SK-N-SH treated with all-trans-retinoic acid at 6 μM for 48 hours (cell line): ENCODE data around the gene SURF1.

Experiments
- ATAC-seq: fragments of 200-7000 bp; cut with Tn5 transposase; 3 replicates; pipeline ENCODE4 v1.9.1; 2020; ENCODE audit warnings: mild to moderate bottlenecking, moderate library complexity
- ARNTL ChIP-seq: fragments of 450-650 bp; formaldehyde crosslinking; IDR thresholded peaks from 2 replicates; pipeline ENCODE4 v1.5.0; 2020; ENCODE audit warnings: low read depth, mild to moderate bottlenecking, moderate library complexity, borderline replicate concordance
- BACH2 ChIP-seq: fragments of 250-450 bp; sonication (Bioruptor Pico); IDR thresholded peaks from 2 replicates; pipeline ENCODE4 v1.9.0; 2021; ENCODE audit warnings: mild to moderate bottlenecking, borderline replicate concordance
- CSDC2 ChIP-seq: fragments of 250-450 bp; sonication (Bioruptor Pico); IDR thresholded peaks from 2 replicates; pipeline ENCODE4 v1.5.0; 2020; ENCODE audit warnings: mild to moderate bottlenecking, moderate library complexity
- CSRNP3 ChIP-seq: fragments of 250-450 bp; sonication (Bioruptor Pico); IDR thresholded peaks from 2 replicates; pipeline ENCODE4 v1.5.1; 2021; ENCODE audit warnings: mild to moderate bottlenecking, moderate library complexity
- ESRRG ChIP-seq: fragments of 250-450 bp; sonication (Bioruptor Pico); IDR thresholded peaks from 2 replicates; pipeline ENCODE4 v1.6.1; 2021; ENCODE audit warnings: mild to moderate bottlenecking
- ISL1 ChIP-seq: fragments of 250-450 bp; sonication (Bioruptor Pico); IDR thresholded peaks from 2 replicates; pipeline ENCODE4 v2.1.2; 2022; ENCODE audit warnings: mild to moderate bottlenecking, moderate library complexity
- OSR1 ChIP-seq: fragments of 250-450 bp; sonication (Bioruptor Pico); IDR thresholded peaks from 2 replicates; pipeline ENCODE4 v1.8.0; 2022; ENCODE audit warnings: moderate library complexity, mild to moderate bottlenecking, inconsistent platforms
- PATZ1 ChIP-seq: fragments of 250-450 bp; sonication (Bioruptor Pico); IDR thresholded peaks from 2 replicates; pipeline ENCODE4 v1.8.0; 2020; ENCODE audit warnings: mild to moderate bottlenecking, moderate library complexity, borderline replicate concordance
- POU6F1 ChIP-seq: fragments of 250-450 bp; sonication (Bioruptor Pico); IDR thresholded peaks from 2 replicates; pipeline ENCODE4 v1.8.0; 2021; ENCODE audit warnings: low read depth, mild to moderate bottlenecking, moderate library complexity, borderline replicate concordance
- PPARA ChIP-seq: fragments of 250-450 bp; sonication (Bioruptor Pico); IDR thresholded peaks from 2 replicates; pipeline ENCODE4 v1.5.0; 2020; ENCODE audit warnings: mild to moderate bottlenecking, borderline replicate concordance
- RARB ChIP-seq: fragments of 250-450 bp; sonication (Bioruptor Pico); IDR thresholded peaks from 2 replicates; pipeline ENCODE4 v1.8.0; 2021; ENCODE audit warnings: mild to moderate bottlenecking, moderate library complexity
- SNAI2 ChIP-seq: fragments of 250-450 bp; sonication (Bioruptor Pico); IDR thresholded peaks from 2 replicates; pipeline ENCODE4 v1.5.0; 2020; ENCODE audit warnings: mild to moderate bottlenecking, moderate library complexity
- TOX ChIP-seq: fragments of 250-450 bp; sonication (Bioruptor Pico); IDR thresholded peaks from 2 replicates; pipeline ENCODE4 v1.8.0; 2021; ENCODE audit warnings: mild to moderate bottlenecking, moderate library complexity, borderline replicate concordance
- ZC3H10 ChIP-seq: fragments of 250-450 bp; sonication (Bioruptor Pico); IDR thresholded peaks from 2 replicates; pipeline ENCODE4 v1.5.1; 2021; ENCODE audit warnings: mild to moderate bottlenecking, moderate library complexity
- ZFP3 ChIP-seq: fragments of 250-450 bp; sonication (Bioruptor Pico); IDR thresholded peaks from 2 replicates; pipeline ENCODE4 v1.5.0; 2020; ENCODE audit warnings: mild to moderate bottlenecking, moderate library complexity
- ZFP30 ChIP-seq: fragments of 450-650 bp; formaldehyde crosslinking; IDR thresholded peaks from 2 replicates; pipeline ENCODE4 v1.5.0; 2022; ENCODE audit warnings: mild to moderate bottlenecking, moderate library complexity
- ZNF565 ChIP-seq: fragments of 450-650 bp; formaldehyde crosslinking; conservative IDR thresholded peaks from 2 replicates; pipeline ENCODE4 v1.5.0; 2020; ENCODE audit warnings: low read depth, mild to moderate bottlenecking, moderate library complexity
- ZNF8 ChIP-seq: fragments of 450-650 bp; formaldehyde crosslinking; IDR thresholded peaks from 2 replicates; pipeline ENCODE4 v1.5.0; 2020; ENCODE audit warnings: mild to moderate bottlenecking, moderate library complexity
- TF ChIP-seq, protein P1 (sequence below): fragments of 250-450 bp; sonication (Bioruptor Pico); IDR thresholded peaks from 2 replicates; pipeline ENCODE4 v1.5.0; 2020; ENCODE audit warnings: mild to moderate bottlenecking, moderate library complexity
- TF ChIP-seq, protein P2 (sequence below): fragments of 250-450 bp; sonication (Bioruptor Pico); IDR thresholded peaks from 2 replicates; pipeline ENCODE4 v1.5.1; 2020; ENCODE audit warnings: low read depth, mild to moderate bottlenecking, moderate library complexity

SURF1 gene

DNA sequence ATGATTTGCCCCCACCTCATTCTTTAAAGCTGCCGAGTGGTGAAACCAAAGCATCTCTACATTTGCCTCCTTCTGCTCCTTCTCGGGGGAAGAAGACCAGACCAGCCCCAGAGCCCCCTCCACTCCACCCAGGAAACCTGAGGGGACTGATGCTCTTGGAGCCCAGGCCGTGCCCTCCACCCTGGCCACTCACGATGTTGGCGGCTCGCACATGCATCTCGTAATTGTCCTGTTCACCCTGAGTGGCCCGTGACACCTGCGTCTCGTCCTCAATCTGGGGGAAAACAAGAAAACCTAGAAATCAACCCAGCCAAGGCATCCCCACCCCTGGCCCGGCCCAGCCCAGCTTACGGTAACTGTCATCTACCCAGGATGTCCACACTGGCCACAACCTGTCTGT lies 11.3 kb downstream of the SURF1 start:
- TF ChIP-seq BACH2: no peak
- ATAC-seq: no peak

- no peak for TF ChIP-seq ARNTL
- no peak for TF ChIP-seq ZFP3 (CRISPR knock-in tag)
- TF ChIP-seq PATZ1: no peak
- no peak for TF ChIP-seq BACH2
- TF ChIP-seq TOX (CRISPR knock-in tag): no peak
- no peak for TF ChIP-seq ZNF8 (CRISPR knock-in tag)
- TF ChIP-seq ISL1 (CRISPR knock-in tag): no peak
- TF ChIP-seq ZC3H10 (CRISPR knock-in tag): no peak
- TF ChIP-seq PPARA (CRISPR knock-in tag): no peak
- TF ChIP-seq OSR1: no peak
- no peak for TF ChIP-seq CSDC2 (CRISPR knock-in tag)
- TF ChIP-seq RARB (CRISPR knock-in tag): no peak
- TF ChIP-seq POU6F1 (CRISPR knock-in tag): no peak
- no peak for TF ChIP-seq ESRRG (CRISPR knock-in tag)
- TF ChIP-seq, protein P1, sequence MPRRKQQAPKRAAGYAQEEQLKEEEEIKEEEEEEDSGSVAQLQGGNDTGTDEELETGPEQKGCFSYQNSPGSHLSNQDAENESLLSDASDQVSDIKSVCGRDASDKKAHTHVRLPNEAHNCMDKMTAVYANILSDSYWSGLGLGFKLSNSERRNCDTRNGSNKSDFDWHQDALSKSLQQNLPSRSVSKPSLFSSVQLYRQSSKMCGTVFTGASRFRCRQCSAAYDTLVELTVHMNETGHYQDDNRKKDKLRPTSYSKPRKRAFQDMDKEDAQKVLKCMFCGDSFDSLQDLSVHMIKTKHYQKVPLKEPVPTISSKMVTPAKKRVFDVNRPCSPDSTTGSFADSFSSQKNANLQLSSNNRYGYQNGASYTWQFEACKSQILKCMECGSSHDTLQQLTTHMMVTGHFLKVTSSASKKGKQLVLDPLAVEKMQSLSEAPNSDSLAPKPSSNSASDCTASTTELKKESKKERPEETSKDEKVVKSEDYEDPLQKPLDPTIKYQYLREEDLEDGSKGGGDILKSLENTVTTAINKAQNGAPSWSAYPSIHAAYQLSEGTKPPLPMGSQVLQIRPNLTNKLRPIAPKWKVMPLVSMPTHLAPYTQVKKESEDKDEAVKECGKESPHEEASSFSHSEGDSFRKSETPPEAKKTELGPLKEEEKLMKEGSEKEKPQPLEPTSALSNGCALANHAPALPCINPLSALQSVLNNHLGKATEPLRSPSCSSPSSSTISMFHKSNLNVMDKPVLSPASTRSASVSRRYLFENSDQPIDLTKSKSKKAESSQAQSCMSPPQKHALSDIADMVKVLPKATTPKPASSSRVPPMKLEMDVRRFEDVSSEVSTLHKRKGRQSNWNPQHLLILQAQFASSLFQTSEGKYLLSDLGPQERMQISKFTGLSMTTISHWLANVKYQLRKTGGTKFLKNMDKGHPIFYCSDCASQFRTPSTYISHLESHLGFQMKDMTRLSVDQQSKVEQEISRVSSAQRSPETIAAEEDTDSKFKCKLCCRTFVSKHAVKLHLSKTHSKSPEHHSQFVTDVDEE (CRISPR knock-in tag): no peak
- TF ChIP-seq ZFP30 (CRISPR knock-in tag): no peak
- no peak for ATAC-seq
These were observed 12.2 kb downstream of the SURF1 start for GRCh38 chr9:133344071-133344470.

GRCh38 chr9:133342570-133342969 lies 13.7 kb downstream of the SURF1 start:
- no peak for ATAC-seq
- TF ChIP-seq ZFP30 (CRISPR knock-in tag) (no peak), ISL1 (CRISPR knock-in tag) (no peak), CSRNP3 (no peak), SNAI2 (CRISPR knock-in tag) (no peak), ZNF565 (CRISPR knock-in tag) (no peak)
- TF ChIP-seq, protein P1 (CRISPR knock-in tag): no peak
- TF ChIP-seq, protein P2, sequence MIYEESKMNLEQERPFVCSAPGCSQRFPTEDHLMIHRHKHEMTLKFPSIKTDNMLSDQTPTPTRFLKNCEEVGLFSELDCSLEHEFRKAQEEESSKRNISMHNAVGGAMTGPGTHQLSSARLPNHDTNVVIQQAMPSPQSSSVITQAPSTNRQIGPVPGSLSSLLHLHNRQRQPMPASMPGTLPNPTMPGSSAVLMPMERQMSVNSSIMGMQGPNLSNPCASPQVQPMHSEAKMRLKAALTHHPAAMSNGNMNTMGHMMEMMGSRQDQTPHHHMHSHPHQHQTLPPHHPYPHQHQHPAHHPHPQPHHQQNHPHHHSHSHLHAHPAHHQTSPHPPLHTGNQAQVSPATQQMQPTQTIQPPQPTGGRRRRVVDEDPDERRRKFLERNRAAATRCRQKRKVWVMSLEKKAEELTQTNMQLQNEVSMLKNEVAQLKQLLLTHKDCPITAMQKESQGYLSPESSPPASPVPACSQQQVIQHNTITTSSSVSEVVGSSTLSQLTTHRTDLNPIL: no peak
